HepG2 (cell line): ENCODE measurements around the gene IPO9. TPM values are rescaled to one million over a fixed set of nuclear protein-coding genes. Genes with fewer than 3 reads are reported as not detected.

Experiments used
- ATAC-seq: fragments of 200-7000 bp; cut with Tn5 transposase; 3 replicates; pipeline ENCODE4 v1.9.1; 2020; ENCODE audit warnings: mild to moderate bottlenecking, moderate library complexity
- BruUV-seq: library from RNA; stranded (reverse); fragments of 400-500 nt; replicated peaks from 2 replicates; lab custom pipeline; 2021; lab: Mats Ljungman, UMichigan
- CTCF ChIA-PET: fragments of 300-600 bp; formaldehyde crosslinking; extraction: SDS; loops from one replicate; lab custom pipeline; 2021; ENCODE audit warnings: low total read pairs, inconsistent platforms, low intra/inter-chr PET ratio; lab: Yijun Ruan, JAX
- POLR2A ChIA-PET: fragments of 350-600 bp; sonication (Branson Sonifier 250); formaldehyde crosslinking; loops from one replicate; lab custom pipeline; 2020; ENCODE audit warnings: antibody characterized with exemption, inconsistent platforms; lab: Yijun Ruan, JAX
- DNase-seq: peaks from one replicate; pipeline ENCODE4 v3.0.0-alpha.2; 2015; ENCODE audit warnings: low spot score
- FAIRE-seq: peaks from 3 replicates; lab custom pipeline; 2011; peaks lifted over from hg19 to GRCh38; lab: Jason Lieb, UNC
- H2AFZ ChIP-seq: one replicate; pipeline ENCODE4 v1.6.1; 2011; ENCODE audit warnings: low read length, inconsistent platforms
- H3K27ac ChIP-seq: fragments of 300-600 bp; 3 replicates; pipeline ENCODE4 v1.8.0; 2011; ENCODE audit warnings: mixed run types, mild to moderate bottlenecking, mixed read lengths, low read length, inconsistent platforms; ENCODE audit not compliant: insufficient read depth; ENCODE audit errors: extremely low read length
- H3K27me3 ChIP-seq, 2 experiments: fragments of 200-600 bp in 1 of 2; 2 replicates in 1 of 2; 3 replicates in 1 of 2; pipeline versions ENCODE4 v1.6.0 to v1.8.0; 2011; ENCODE audit warnings: low read length in 2 of 2, mild to moderate bottlenecking in 2 of 2, moderate library complexity in 2 of 2, inconsistent platforms in 1 of 2; ENCODE audit not compliant: insufficient read depth in 2 of 2, control insufficient read depth in 1 of 2
- H3K36me3 ChIP-seq, 2 experiments: fragments of 200-600 bp in 1 of 2; replicated peaks in 1 of 2; 2 replicates in 1 of 2; 3 replicates in 1 of 2; pipeline versions ENCODE4 v1.5.1 to v1.8.0; 2011; ENCODE audit warnings: low read length in 2 of 2, inconsistent platforms in 1 of 2; ENCODE audit not compliant: insufficient read depth in 2 of 2, control insufficient read depth in 1 of 2
- H3K4me1 ChIP-seq: 2 replicates; pipeline ENCODE4 v1.5.1; 2012; ENCODE audit warnings: low read length, inconsistent platforms; ENCODE audit not compliant: insufficient read depth
- H3K4me2 ChIP-seq: 2 replicates; pipeline ENCODE4 v1.6.0; 2011; ENCODE audit warnings: low read depth, low read length, inconsistent platforms
- H3K4me3 ChIP-seq, 3 experiments: fragments of 200-600 bp in 1 of 3; sonication (generic), shearing (Covaris generic) in 1 of 3; replicated peaks in 1 of 3; 2 replicates each; pipeline ENCODE4 v1.5.1; 2011 to 2016; ENCODE audit warnings: low read length in 3 of 3, inconsistent platforms in 2 of 3, low read depth in 2 of 3, mild to moderate bottlenecking in 2 of 3, control low read depth in 1 of 3, mixed read lengths in 1 of 3; ENCODE audit not compliant: insufficient read depth in 1 of 3
- H3K79me2 ChIP-seq: one replicate; pipeline ENCODE4 v1.6.1; 2011; ENCODE audit warnings: low read length, inconsistent platforms; ENCODE audit not compliant: insufficient read depth
- H3K9ac ChIP-seq: 2 replicates; pipeline ENCODE4 v1.6.0; 2011; ENCODE audit warnings: mild to moderate bottlenecking, low read depth, low read length, inconsistent platforms; ENCODE audit not compliant: insufficient read depth
- H3K9me3 ChIP-seq: 2 replicates; pipeline ENCODE4 v1.5.1; 2012; ENCODE audit warnings: mild to moderate bottlenecking, low read length
- H4K20me1 ChIP-seq: 2 replicates; pipeline ENCODE4 v1.6.0; 2011; ENCODE audit warnings: inconsistent platforms, mild to moderate bottlenecking, low read length, moderate library complexity; ENCODE audit not compliant: insufficient read depth
- IRF2 ChIP-seq: IDR thresholded peaks from 2 replicates; pipeline ENCODE4 v1.6.1; 2018; ENCODE audit warnings: missing genetic modification reagents, missing compliant biosample characterization
- KLF13 ChIP-seq: sonication (generic); formaldehyde crosslinking; IDR thresholded peaks from 2 replicates; pipeline ENCODE4 v1.4.0; 2020; ENCODE audit warnings: mild to moderate bottlenecking, missing genetic modification reagents
- POLR2G ChIP-seq: fragments of 200-400 bp; formaldehyde crosslinking; IDR thresholded peaks from 2 replicates; pipeline ENCODE4 v1.6.1; 2018; ENCODE audit warnings: mild to moderate bottlenecking, low read depth, low read length, moderate library complexity
- RORA ChIP-seq: sonication (generic); formaldehyde crosslinking; IDR thresholded peaks from 2 replicates; pipeline ENCODE4 v1.5.0; 2020; ENCODE audit warnings: mild to moderate bottlenecking, missing genetic modification reagents, moderate library complexity
- SOX6 ChIP-seq, 2 experiments: fragments of 450-650 bp in 1 of 2; sonication (generic) in 1 of 2; formaldehyde crosslinking in 1 of 2; IDR thresholded peaks; 2 replicates each; pipeline versions ENCODE4 v1.4.0 to v1.6.1; 2017 to 2020; ENCODE audit warnings: antibody characterized with exemption in 1 of 2, mild to moderate bottlenecking in 1 of 2, missing genetic modification reagents in 1 of 2
- SRSF9 ChIP-seq: fragments of 200-400 bp; formaldehyde crosslinking; IDR thresholded peaks from 2 replicates; pipeline ENCODE4 v1.6.1; 2018; ENCODE audit warnings: borderline replicate concordance, mild to moderate bottlenecking, low read depth, low read length; ENCODE audit not compliant: insufficient read depth, poor library complexity, severe bottlenecking
- WIZ ChIP-seq: sonication (generic); formaldehyde crosslinking; IDR thresholded peaks from 2 replicates; pipeline ENCODE4 v1.5.1; 2020; ENCODE audit warnings: mild to moderate bottlenecking, missing genetic modification reagents
- YEATS4 ChIP-seq: sonication (generic); formaldehyde crosslinking; IDR thresholded peaks from 2 replicates; pipeline ENCODE4 v1.4.0; 2020; ENCODE audit warnings: missing genetic modification reagents, borderline replicate concordance
- ZBTB7B ChIP-seq: sonication (generic); formaldehyde crosslinking; IDR thresholded peaks from 2 replicates; pipeline ENCODE4 v1.4.0; 2020; ENCODE audit warnings: missing genetic modification reagents
- ZFP41 ChIP-seq: sonication (generic); formaldehyde crosslinking; IDR thresholded peaks from 2 replicates; pipeline ENCODE4 v1.4.0; 2020; ENCODE audit warnings: mild to moderate bottlenecking, missing genetic modification reagents, borderline replicate concordance
- ZNF235 ChIP-seq: sonication (generic); formaldehyde crosslinking; IDR thresholded peaks from 2 replicates; pipeline ENCODE4 v1.8.1; 2023; ENCODE audit warnings: mild to moderate bottlenecking, missing genetic modification reagents, borderline replicate concordance
- ZNF280D ChIP-seq: sonication (generic); formaldehyde crosslinking; IDR thresholded peaks from 2 replicates; pipeline ENCODE4 v1.5.1; 2020; ENCODE audit warnings: mild to moderate bottlenecking, missing genetic modification reagents
- ZNF777 ChIP-seq: sonication (generic); formaldehyde crosslinking; IDR thresholded peaks from 2 replicates; pipeline ENCODE4 v1.4.0; 2020; ENCODE audit warnings: missing genetic modification reagents
- WGBS: methylation state at CpG from one replicate; pipeline ENCODE4 v1.1.6; 2017; ENCODE audit warnings: low lambda C conversion rate; 5-methylcytosine and 5-hydroxymethylcytosine counted together
- in situ Hi-C: cut with HindIII; loops from 2 replicates; pipeline ENCODE4 v1.10.0; 2017; ENCODE audit warnings: low pct_unique_long_range_greater_than_20kb; ENCODE audit not compliant: extremely low pct_ligation_motif_present
- intact Hi-C: fragments of 100-400 bp; cut with micrococcal nuclease; formaldehyde crosslinking; loops from one replicate; pipeline ENCODE4 v1.10.0; 2022; ENCODE audit not compliant: unreplicated experiment
- polyA plus RNA-seq, 8 experiments: library from polyadenylated mRNA; depleted of rRNA in 3 of 8; stranded (reverse) in 7 of 8; unstranded in 1 of 8; fragments of >200 nt; fragmentation: Illumina TruSeq in 4 of 8; extraction: Trizol in 4 of 8; gene quantifications; 2 replicates each; pipeline versions ENCODE4 v1.2.1 to v1.2.3, GENCODE V29; 2011 to 2016; ENCODE audit warnings: low read depth in 4 of 8, missing spikeins in 1 of 8, mixed read lengths in 1 of 8; ENCODE audit not compliant: insufficient read depth in 1 of 8
- total RNA-seq, 5 experiments: library from RNA; depleted of rRNA; stranded (reverse); fragments of >200 nt; fragmentation: Illumina TruSeq; extraction: Trizol; gene quantifications; 2 replicates each; pipeline ENCODE4 v1.2.3, GENCODE V29; 2016; ENCODE audit warnings: low read depth in 1 of 5
- TF ChIP-seq, protein P1 (sequence below): sonication (generic); formaldehyde crosslinking; IDR thresholded peaks from 2 replicates; pipeline ENCODE4 v1.5.0; 2020; ENCODE audit warnings: mild to moderate bottlenecking, missing genetic modification reagents, moderate library complexity
- TF ChIP-seq, protein P2 (sequence below): sonication (generic); formaldehyde crosslinking; IDR thresholded peaks from 2 replicates; pipeline ENCODE4 v1.4.0; 2020; ENCODE audit warnings: mild to moderate bottlenecking, missing genetic modification reagents, borderline replicate concordance

Gene IPO9
- total and polyA plus RNA-seq, 2 of the 13 experiments (the other 11 are each of a cell fraction or from before 2014, with no cell fraction given), result 31.0 to 34.8 TPM

DNA sequence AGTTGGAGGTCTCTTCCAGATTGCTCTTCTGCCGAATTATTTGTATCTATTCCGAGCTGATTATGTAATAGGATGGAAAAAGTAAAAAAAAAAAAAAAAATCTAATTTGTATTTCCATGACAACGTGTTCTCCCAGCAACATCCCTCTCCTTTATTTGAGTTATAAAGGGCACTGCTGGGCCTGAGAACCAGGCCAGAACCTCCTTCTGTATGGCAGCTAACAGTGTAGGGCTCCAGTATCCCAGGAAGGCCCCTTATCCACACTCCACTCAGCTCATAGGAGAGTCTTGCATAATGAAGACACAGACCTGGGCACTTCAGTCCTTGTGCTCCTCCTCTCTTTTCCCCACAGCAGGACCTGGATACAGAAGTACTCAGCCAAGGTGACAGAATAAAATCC, 3.7 kb upstream of the IPO9 start:
- no peak overlapping the region for H3K4me3 ChIP-seq
- no peak overlapping the region for H2AFZ ChIP-seq
- no peak overlapping the region for H3K9ac ChIP-seq
- no peak for DNase-seq
- no peaks in the 10 kb centered on the region; a peak in 1 of 5 replicates for H3K27me3 ChIP-seq
- BruUV-seq, result no TSS peak
- no peaks in the 10 kb centered on the region for H4K20me1 ChIP-seq
- peaks cover 12% of the 10 kb centered on the region for H3K4me1 ChIP-seq
- 17% methylated on average over 3 of the region's 3 CpGs for WGBS
- no peak for ATAC-seq
- no peak overlapping the region for H3K27ac ChIP-seq
- intact Hi-C loops, result no loop called here
- peaks cover 12% of the 10 kb centered on the region for H3K79me2 ChIP-seq
- no peak overlapping the region for H3K4me2 ChIP-seq
- no peak for FAIRE-seq
- no peaks in the 10 kb centered on the region for H3K36me3 ChIP-seq
- in situ Hi-C loops, result no loop called here
- POLR2A ChIA-PET, result no interaction called here
- CTCF ChIA-PET, result no interaction called here
- no peaks in the 10 kb centered on the region for H3K9me3 ChIP-seq
- TF ChIP-seq POLR2G (no peak), ZBTB7B (no peak), RORA (no peak), IRF2 (CRISPR knock-in tag) (no peak), ZNF777 (CRISPR knock-in tag) (no peak), WIZ (CRISPR knock-in tag) (no peak), SRSF9 (no peak), ZNF235 (CRISPR knock-in tag) (no peak), SOX6 (IDR thresholded peaks at IDR 0.05) (no peak), SOX6 (CRISPR knock-in tag; IDR thresholded peaks at IDR 0.05) (no peak), ZNF280D (CRISPR knock-in tag) (no peak), ZFP41 (CRISPR knock-in tag) (no peak), KLF13 (CRISPR knock-in tag) (no peak), YEATS4 (no peak)
- TF ChIP-seq, protein P1, sequence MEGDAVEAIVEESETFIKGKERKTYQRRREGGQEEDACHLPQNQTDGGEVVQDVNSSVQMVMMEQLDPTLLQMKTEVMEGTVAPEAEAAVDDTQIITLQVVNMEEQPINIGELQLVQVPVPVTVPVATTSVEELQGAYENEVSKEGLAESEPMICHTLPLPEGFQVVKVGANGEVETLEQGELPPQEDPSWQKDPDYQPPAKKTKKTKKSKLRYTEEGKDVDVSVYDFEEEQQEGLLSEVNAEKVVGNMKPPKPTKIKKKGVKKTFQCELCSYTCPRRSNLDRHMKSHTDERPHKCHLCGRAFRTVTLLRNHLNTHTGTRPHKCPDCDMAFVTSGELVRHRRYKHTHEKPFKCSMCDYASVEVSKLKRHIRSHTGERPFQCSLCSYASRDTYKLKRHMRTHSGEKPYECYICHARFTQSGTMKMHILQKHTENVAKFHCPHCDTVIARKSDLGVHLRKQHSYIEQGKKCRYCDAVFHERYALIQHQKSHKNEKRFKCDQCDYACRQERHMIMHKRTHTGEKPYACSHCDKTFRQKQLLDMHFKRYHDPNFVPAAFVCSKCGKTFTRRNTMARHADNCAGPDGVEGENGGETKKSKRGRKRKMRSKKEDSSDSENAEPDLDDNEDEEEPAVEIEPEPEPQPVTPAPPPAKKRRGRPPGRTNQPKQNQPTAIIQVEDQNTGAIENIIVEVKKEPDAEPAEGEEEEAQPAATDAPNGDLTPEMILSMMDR (CRISPR knock-in tag), result no peak
- TF ChIP-seq, protein P2, sequence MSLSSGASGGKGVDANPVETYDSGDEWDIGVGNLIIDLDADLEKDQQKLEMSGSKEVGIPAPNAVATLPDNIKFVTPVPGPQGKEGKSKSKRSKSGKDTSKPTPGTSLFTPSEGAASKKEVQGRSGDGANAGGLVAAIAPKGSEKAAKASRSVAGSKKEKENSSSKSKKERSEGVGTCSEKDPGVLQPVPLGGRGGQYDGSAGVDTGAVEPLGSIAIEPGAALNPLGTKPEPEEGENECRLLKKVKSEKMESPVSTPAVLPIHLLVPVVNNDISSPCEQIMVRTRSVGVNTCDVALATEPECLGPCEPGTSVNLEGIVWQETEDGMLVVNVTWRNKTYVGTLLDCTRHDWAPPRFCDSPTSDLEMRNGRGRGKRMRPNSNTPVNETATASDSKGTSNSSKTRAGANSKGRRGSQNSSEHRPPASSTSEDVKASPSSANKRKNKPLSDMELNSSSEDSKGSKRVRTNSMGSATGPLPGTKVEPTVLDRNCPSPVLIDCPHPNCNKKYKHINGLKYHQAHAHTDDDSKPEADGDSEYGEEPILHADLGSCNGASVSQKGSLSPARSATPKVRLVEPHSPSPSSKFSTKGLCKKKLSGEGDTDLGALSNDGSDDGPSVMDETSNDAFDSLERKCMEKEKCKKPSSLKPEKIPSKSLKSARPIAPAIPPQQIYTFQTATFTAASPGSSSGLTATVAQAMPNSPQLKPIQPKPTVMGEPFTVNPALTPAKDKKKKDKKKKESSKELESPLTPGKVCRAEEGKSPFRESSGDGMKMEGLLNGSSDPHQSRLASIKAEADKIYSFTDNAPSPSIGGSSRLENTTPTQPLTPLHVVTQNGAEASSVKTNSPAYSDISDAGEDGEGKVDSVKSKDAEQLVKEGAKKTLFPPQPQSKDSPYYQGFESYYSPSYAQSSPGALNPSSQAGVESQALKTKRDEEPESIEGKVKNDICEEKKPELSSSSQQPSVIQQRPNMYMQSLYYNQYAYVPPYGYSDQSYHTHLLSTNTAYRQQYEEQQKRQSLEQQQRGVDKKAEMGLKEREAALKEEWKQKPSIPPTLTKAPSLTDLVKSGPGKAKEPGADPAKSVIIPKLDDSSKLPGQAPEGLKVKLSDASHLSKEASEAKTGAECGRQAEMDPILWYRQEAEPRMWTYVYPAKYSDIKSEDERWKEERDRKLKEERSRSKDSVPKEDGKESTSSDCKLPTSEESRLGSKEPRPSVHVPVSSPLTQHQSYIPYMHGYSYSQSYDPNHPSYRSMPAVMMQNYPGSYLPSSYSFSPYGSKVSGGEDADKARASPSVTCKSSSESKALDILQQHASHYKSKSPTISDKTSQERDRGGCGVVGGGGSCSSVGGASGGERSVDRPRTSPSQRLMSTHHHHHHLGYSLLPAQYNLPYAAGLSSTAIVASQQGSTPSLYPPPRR, result no peak
